Caki2 (cell line): ENCODE data around the gene PGGT1B. TPM values are rescaled to one million over a fixed set of nuclear protein-coding genes. Genes with fewer than 3 reads are reported as not detected.
"Not testable (repeated sequence)": the region's sequence is repeated elsewhere in the genome, so short reads cannot be mapped to it uniquely, and the experiment has no call there.

ENCODE experiments used
- DNase-seq: peaks from one replicate; pipeline ENCODE4 v3.0.0-alpha.2; 2015; ENCODE audit warnings: low read depth
- in situ Hi-C: cut with HindIII; loops from 2 replicates; pipeline ENCODE4 v1.10.0; 2016; ENCODE audit warnings: low sequenced_read_pairs, low pct_unique_long_range_greater_than_20kb, mixed read lengths
- total RNA-seq: library from RNA; depleted of rRNA; stranded (reverse); fragments of >200 nt; shearing (Covaris generic); gene quantifications from 2 replicates; pipeline ENCODE4 v1.2.3, GENCODE V29; 2014; ENCODE audit warnings: low replicate concordance

PGGT1B gene
- total RNA-seq, 1 experiment from 2014 or later = 9.1 TPM

- in situ Hi-C loops = no loop called here
- DNase-seq = no peak
These were observed 2.5 kb upstream of the PGGT1B start for GRCh38 chr5:115265220-115265619.

DNA sequence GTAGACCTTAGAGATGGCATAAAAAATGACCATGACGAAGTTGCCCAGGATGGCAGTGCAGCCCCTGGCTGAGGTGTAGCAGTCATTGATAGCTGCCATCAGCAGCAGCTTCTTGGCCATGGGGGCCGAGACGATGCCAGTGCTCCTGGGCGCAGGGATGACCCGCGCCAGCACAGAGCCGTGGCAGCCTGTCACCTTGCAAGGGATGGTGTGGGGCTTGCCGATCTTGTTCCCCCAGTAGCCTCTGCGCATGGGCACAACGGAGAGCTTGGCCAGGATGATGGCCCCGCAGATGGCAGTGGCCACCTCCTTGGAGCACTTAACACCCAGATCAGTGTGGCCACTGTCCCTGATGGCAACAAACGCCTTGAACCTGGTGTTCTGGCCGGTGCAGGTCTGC, 2.1 kb upstream of the PGGT1B start:
- in situ Hi-C loops = no loop called here
- no peak for DNase-seq

DNA sequence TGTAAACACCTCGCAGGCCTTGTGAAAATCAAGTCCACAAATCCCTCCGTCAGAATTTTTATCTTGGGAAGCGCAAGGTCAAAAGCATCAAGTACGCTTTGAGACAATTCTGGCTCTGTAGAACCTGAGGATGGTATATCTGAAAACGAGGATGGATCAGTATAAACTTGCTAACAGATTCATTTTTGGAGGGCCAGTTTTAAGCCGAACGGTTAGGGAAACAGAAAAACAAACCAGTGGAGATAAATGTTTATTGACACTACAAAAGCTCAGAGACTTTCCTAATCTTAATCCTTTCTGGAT, 352 bp upstream of the PGGT1B start:
- DNase-seq = no peak
- in situ Hi-C loops = no loop called here

GRCh38 chr5:115262011-115262320, 711 bp downstream of the PGGT1B start:
- no peak for DNase-seq

DNA sequence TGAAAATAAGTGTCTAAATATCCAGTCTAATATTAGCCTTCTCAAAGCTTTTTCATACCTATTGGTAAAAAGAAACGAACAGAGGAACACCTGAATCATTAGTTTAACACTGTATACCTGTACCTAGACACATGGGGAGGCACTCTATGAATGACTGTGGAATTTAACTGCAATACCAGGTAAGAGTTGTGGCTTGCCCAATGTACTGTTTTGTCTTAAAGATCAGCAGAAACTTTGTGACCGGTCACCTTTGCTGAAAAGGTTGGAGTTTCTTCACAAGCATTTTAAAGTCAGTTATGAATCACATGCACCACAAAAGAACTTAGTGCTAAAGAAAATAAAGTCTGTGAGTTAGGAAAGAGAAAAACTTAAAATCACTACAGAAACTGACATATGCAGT, 2.4 kb downstream of the PGGT1B start:
- DNase-seq = no peak
- in situ Hi-C loops = no loop called here

More at GRCh38 chr5:115262011-115262320, 711 bp downstream of the PGGT1B start:
- in situ Hi-C loops = no loop called here

DNA sequence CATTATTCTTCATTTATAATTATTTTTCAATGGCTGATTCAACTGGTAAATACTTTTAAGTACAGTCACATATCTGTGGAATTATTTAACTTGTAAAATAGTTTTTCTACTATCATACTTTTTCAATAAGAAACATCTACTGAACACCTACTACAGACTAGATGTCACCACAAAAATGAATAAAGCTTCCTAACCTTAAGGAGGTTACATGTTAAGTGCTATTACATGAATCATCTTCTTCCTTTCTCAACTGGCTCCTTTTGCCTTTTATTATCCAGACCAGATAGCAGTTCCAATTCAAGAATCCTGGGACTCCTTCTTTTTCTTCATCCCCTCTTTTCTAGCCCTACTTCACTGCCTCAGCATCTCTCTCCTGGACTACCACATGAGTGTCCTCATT, 4.7 kb downstream of the PGGT1B start:
- in situ Hi-C loops = no loop called here

DNA sequence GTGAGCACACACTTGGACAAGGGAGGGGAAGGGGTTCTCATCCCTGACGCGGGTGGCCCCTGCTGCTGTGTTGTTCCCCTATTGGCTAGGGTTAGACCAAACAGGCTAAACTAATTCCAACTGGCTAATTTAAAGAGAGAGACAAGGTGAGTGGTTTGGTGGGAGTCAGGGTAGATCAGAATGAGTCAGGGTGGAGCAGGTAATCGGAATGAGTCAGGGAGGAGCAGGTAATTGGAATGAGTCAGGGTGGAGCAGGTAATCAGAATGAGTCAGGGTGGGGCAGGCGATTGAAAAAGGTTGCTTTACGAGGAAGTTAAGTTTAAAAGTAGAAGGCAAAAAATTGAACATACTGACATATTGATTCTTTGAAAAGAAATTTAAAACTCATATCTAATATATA, 13.3 kb downstream of the PGGT1B start:
- DNase-seq, in situ Hi-C loops: not testable (repeated sequence)

More for the DNA sequence above, 4.7 kb downstream of the PGGT1B start:
- no peak for DNase-seq

- in situ Hi-C loops = no loop called here
- DNase-seq = peak; percentile 27
These were observed 16.2 kb downstream of the PGGT1B start for GRCh38 chr5:115246361-115246991.

- in situ Hi-C loops = no loop called here
- DNase-seq = no peak
These were observed 19.3 kb downstream of the PGGT1B start for GRCh38 chr5:115243412-115243811.

- DNase-seq = no peak
- in situ Hi-C loops = no loop called here
These were observed 20.6 kb downstream of the PGGT1B start for GRCh38 chr5:115241881-115242642.

DNA sequence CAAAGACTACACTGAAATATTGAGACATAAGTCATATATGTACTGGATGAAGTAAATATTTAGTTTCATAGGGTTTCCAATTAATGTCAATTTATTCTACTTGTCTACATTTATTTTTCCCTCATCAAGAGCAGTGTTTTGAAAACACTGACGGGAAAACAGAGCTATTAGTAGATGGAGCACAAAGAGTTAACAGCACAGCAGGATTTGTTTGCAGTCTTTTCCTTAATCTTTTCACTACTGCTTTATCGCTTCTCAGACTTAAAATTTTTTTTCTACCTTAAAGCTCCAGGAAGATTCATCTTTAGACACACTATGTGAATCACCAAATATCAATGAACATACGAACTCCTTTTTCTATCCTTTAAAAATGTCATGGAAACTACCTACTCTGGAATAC, 25.6 kb downstream of the PGGT1B start:
- in situ Hi-C loops = no loop called here
- DNase-seq = no peak

GRCh38 chr5:115236599-115236998, 26.1 kb downstream of the PGGT1B start:
- in situ Hi-C loops = no loop called here

GRCh38 chr5:115231598-115231997, 31.1 kb downstream of the PGGT1B start:
- in situ Hi-C loops = no loop called here
- no peak for DNase-seq

More at GRCh38 chr5:115236599-115236998, 26.1 kb downstream of the PGGT1B start:
- DNase-seq = no peak

DNA sequence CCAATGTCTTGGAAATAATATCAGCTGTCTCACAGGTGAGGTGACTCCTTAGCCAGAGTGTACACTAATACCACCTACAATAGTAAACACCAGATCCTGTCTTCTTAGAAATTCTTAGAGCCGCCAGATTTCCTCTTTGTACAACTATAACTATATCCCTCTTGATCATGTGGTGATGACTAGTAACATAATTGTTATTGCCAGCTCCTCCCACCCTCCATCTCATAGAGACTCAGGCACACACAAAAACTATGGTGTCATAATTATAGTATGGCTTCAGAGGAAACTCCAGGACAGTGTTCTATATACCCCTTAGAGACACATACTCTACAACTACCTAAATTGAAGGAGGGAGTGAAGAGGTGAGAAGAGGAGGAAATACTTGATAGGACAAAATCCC, 33.1 kb downstream of the PGGT1B start:
- in situ Hi-C loops = no loop called here
- DNase-seq = no peak

DNA sequence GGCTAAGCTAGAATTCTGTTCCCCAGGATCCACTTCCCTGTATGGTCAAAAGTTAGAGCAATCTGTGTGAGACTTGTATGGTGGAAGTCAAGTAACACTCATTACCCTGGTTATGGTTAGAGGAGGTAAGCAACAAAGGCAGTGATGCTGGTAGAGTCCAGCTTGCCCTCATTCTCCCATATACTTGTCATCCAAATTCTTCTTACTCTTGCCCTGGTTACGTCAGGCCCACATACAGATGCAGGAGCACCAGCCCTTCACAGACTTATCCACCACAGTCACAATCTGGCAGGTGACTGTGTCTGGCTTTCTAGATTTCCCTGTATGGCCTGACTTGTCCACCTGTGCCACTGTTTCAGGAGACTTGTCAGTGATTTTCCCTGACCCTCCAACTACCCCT, 35.4 kb downstream of the PGGT1B start:
- in situ Hi-C loops = no loop called here
- no peak for DNase-seq

- in situ Hi-C loops = no loop called here
- no peak for DNase-seq
These were observed 48.1 kb downstream of the PGGT1B start for GRCh38 chr5:115214541-115214940.

GRCh38 chr5:115209279-115209678, 53.4 kb downstream of the PGGT1B start:
- no peak for DNase-seq
- in situ Hi-C loops = no loop called here

- in situ Hi-C loops = no loop called here
- DNase-seq = no peak
These were observed 59.7 kb downstream of the PGGT1B start for GRCh38 chr5:115202952-115203351.

DNA sequence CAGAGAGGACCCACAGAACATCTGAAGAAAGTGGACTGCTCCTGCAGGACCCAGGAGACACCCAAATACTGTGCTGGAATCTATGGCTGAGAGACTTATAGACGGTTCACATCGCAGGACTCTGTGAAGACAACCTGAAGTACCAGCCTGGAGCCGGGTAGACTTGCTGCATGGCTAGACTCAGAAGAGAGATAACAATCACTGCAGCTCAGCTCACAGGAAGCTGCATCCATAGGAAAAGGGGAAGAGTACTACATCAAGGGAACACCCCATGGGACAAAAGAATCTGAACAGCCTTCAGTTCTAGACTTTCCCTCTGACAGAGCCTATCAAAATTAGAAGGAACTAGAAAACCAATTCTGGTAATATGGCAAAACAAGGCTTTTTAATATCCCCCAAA, 66.5 kb downstream of the PGGT1B start:
- in situ Hi-C loops = no loop called here
- DNase-seq = no peak

- in situ Hi-C loops = no loop called here
- DNase-seq = no peak
These were observed 68.0 kb downstream of the PGGT1B start for GRCh38 chr5:115194676-115195075.
